GM23338 (cell line): ENCODE data around the gene SFXN1. TPM values are rescaled to one million over a fixed set of nuclear protein-coding genes. Genes with fewer than 3 reads are reported as not detected.

Source experiments
- ATAC-seq: fragments of 200-7000 bp; cut with Tn5 transposase; 3 replicates; pipeline ENCODE4 v1.9.1; 2020
- DNase-seq: peaks from one replicate; pipeline ENCODE4 v3.0.0-alpha.2; 2015; ENCODE audit warnings: low spot score
- H2AFZ ChIP-seq: fragments of 200-600 bp; sonication (generic); 2 replicates; pipeline ENCODE4 v1.8.0; 2016; ENCODE audit warnings: antibody characterized with exemption, mild to moderate bottlenecking, moderate library complexity
- H3F3A ChIP-seq: fragments of 200-600 bp; sonication (generic); replicated peaks from 2 replicates; pipeline ENCODE4 v1.8.0; 2017; ENCODE audit warnings: antibody characterized with exemption, mixed run types, low read depth
- H3K27ac ChIP-seq: fragments of 200-600 bp; sonication (generic); 2 replicates; pipeline ENCODE4 v1.6.1; 2016; ENCODE audit warnings: low read depth
- H3K27me3 ChIP-seq: fragments of 200-600 bp; sonication (generic); 2 replicates; pipeline ENCODE4 v1.8.0; 2016; ENCODE audit warnings: mild to moderate bottlenecking, mixed run types, moderate library complexity; ENCODE audit not compliant: insufficient read depth
- H3K36me3 ChIP-seq: fragments of 200-600 bp; sonication (generic); 2 replicates; pipeline ENCODE4 v1.8.0; 2016; ENCODE audit warnings: mild to moderate bottlenecking; ENCODE audit not compliant: insufficient read depth
- H3K4me1 ChIP-seq: fragments of 200-600 bp; sonication (generic); 2 replicates; pipeline ENCODE4 v1.8.0; 2016; ENCODE audit warnings: mild to moderate bottlenecking, moderate library complexity; ENCODE audit not compliant: insufficient read depth
- H3K4me2 ChIP-seq: fragments of 200-600 bp; sonication (generic); 2 replicates; pipeline ENCODE4 v1.7.1; 2017; ENCODE audit warnings: mixed run types
- H3K4me3 ChIP-seq: fragments of 200-600 bp; sonication (generic); 2 replicates; pipeline ENCODE4 v1.6.1; 2016; ENCODE audit warnings: mixed run types
- H3K79me2 ChIP-seq: fragments of 200-600 bp; sonication (generic); replicated peaks from 2 replicates; pipeline ENCODE4 v1.8.0; 2017; ENCODE audit warnings: mild to moderate bottlenecking; ENCODE audit not compliant: insufficient read depth
- H3K9me2 ChIP-seq: fragments of 200-600 bp; sonication (generic); 2 replicates; pipeline ENCODE4 v1.8.0; 2017; ENCODE audit not compliant: insufficient read depth
- H4K20me1 ChIP-seq: fragments of 200-600 bp; sonication (generic); replicated peaks from 2 replicates; pipeline ENCODE4 v1.8.0; 2017; ENCODE audit warnings: mild to moderate bottlenecking; ENCODE audit not compliant: insufficient read depth
- H3K27ac Mint-ChIP-seq: 2 replicates; pipeline ENCODE4 v1.8.0; 2020; ENCODE audit warnings: inconsistent platforms, mild to moderate bottlenecking, moderate library complexity, mixed read lengths
- H3K27me3 Mint-ChIP-seq: 3 replicates; pipeline ENCODE4 v1.8.0; 2022; ENCODE audit warnings: low read depth, mild to moderate bottlenecking, moderate library complexity, mixed read lengths, inconsistent platforms; ENCODE audit not compliant: insufficient read depth, poor library complexity
- H3K36me3 Mint-ChIP-seq: 3 replicates; pipeline ENCODE4 v1.8.0; 2021; ENCODE audit warnings: low read depth, mild to moderate bottlenecking, inconsistent platforms, moderate library complexity, mixed read lengths
- H3K4me1 Mint-ChIP-seq: 3 replicates; pipeline ENCODE4 v1.8.0; 2020; ENCODE audit warnings: mild to moderate bottlenecking, inconsistent platforms, mixed read lengths
- H3K4me3 Mint-ChIP-seq: 3 replicates; pipeline ENCODE4 v1.8.0; 2021; ENCODE audit warnings: moderate library complexity, mild to moderate bottlenecking, inconsistent platforms, mixed read lengths
- H3K9me3 Mint-ChIP-seq: 3 replicates; pipeline ENCODE4 v1.8.0; 2020; ENCODE audit warnings: moderate library complexity, mild to moderate bottlenecking, inconsistent platforms, mixed read lengths
- CREB1 ChIP-seq: fragments of 250-450 bp; sonication (Bioruptor Pico); IDR thresholded peaks from 2 replicates; pipeline ENCODE4 v1.5.0; 2020; ENCODE audit warnings: low read depth, mild to moderate bottlenecking, moderate library complexity
- EZH2 ChIP-seq: fragments of 200-600 bp; sonication (generic); IDR thresholded peaks from one replicate; pipeline ENCODE4 v1.8.0; 2017; ENCODE audit warnings: antibody characterized with exemption, mild to moderate bottlenecking, low read depth; ENCODE audit not compliant: unreplicated experiment
- EZH2phosphoT487 ChIP-seq: fragments of 200-600 bp; sonication (generic); IDR thresholded peaks from one replicate; pipeline ENCODE4 v1.8.1; 2018; ENCODE audit warnings: antibody characterized with exemption; ENCODE audit not compliant: unreplicated experiment
- JUNB ChIP-seq: IDR thresholded peaks from one replicate; pipeline ENCODE4 v1.6.1; 2016; ENCODE audit warnings: antibody characterized with exemption; ENCODE audit not compliant: unreplicated experiment
- NANOG ChIP-seq: IDR thresholded peaks from 2 replicates; pipeline ENCODE4 v1.6.1; 2016; ENCODE audit warnings: antibody characterized with exemption, borderline replicate concordance
- REST ChIP-seq: IDR thresholded peaks from one replicate; pipeline ENCODE4 v1.6.1; 2018; ENCODE audit warnings: antibody characterized with exemption; ENCODE audit not compliant: unreplicated experiment
- ZNF331 ChIP-seq: fragments of 250-450 bp; sonication (Bioruptor Pico); IDR thresholded peaks from 2 replicates; pipeline ENCODE4 v1.5.0; 2020; ENCODE audit warnings: low read depth, mild to moderate bottlenecking, moderate library complexity
- ZNF462 ChIP-seq: fragments of 250-450 bp; sonication (Bioruptor Pico); IDR thresholded peaks from 2 replicates; pipeline ENCODE4 v1.5.0; 2020; ENCODE audit warnings: mild to moderate bottlenecking, moderate library complexity
- polyA plus RNA-seq: library from polyadenylated mRNA; unstranded; fragments of >200 nt; fragmentation: Nextera tagmentation; extraction: Ambion mirVana; gene quantifications from 2 replicates; pipeline ENCODE4 v1.2.1, GENCODE V29; 2016
- total RNA-seq: library from RNA; depleted of rRNA; stranded (reverse); fragments of >200 nt; shearing (Covaris generic); gene quantifications from 2 replicates; pipeline ENCODE4 v1.2.3, GENCODE V29; 2014
- TF ChIP-seq, protein P1 (sequence below), 2 experiments: fragments of 200-600 bp in 1 of 2; sonication (generic) in 1 of 2; conservative IDR thresholded peaks; 2 replicates each; pipeline versions ENCODE4 v1.5.1 to v1.6.1; 2016 to 2017; ENCODE audit warnings: antibody characterized with exemption in 2 of 2, low read depth in 2 of 2, mild to moderate bottlenecking in 2 of 2, moderate library complexity in 1 of 2

SFXN1 gene
- total and polyA plus RNA-seq, 2 experiments from 2014 or later: 44.0 to 97.7 TPM

DNA sequence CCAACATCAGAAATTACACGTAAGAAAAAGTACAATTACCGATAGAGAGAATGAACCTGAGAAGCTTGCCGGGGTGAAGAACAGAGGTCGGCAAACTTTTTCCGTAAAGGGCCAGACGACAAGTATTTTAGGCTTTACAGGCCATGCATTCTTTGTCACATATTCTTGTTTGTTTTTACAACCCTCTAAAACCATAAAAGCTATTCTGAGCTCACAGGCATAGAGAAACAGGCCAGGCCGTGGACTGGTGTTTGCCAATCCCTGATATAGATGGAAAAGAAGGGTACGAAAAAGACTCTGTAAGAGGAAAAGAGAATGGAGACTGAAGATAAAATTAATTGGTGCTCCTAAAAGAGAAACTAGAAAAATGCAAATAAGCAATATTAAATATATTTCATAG is 15.4 kb downstream of the SFXN1 start (continued):
- no peak for TF ChIP-seq CREB1 (CRISPR knock-in tag)
- no peak for TF ChIP-seq NANOG
- TF ChIP-seq, protein P1, sequence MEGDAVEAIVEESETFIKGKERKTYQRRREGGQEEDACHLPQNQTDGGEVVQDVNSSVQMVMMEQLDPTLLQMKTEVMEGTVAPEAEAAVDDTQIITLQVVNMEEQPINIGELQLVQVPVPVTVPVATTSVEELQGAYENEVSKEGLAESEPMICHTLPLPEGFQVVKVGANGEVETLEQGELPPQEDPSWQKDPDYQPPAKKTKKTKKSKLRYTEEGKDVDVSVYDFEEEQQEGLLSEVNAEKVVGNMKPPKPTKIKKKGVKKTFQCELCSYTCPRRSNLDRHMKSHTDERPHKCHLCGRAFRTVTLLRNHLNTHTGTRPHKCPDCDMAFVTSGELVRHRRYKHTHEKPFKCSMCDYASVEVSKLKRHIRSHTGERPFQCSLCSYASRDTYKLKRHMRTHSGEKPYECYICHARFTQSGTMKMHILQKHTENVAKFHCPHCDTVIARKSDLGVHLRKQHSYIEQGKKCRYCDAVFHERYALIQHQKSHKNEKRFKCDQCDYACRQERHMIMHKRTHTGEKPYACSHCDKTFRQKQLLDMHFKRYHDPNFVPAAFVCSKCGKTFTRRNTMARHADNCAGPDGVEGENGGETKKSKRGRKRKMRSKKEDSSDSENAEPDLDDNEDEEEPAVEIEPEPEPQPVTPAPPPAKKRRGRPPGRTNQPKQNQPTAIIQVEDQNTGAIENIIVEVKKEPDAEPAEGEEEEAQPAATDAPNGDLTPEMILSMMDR (conservative IDR thresholded peaks at IDR 0.05; ENCODE audit: low read depth in 2 of 2): no peak

GRCh38 chr5:175494264-175495183 is 16.2 kb downstream of the SFXN1 start:
- Mint-ChIP-seq H3K9me3 (no peaks in the 10 kb centered on the region; the same call in 2 of the 3 replicates), H3K4me3 (no peak overlapping the region), H3K36me3 (peaks cover 53% of the 10 kb centered on the region), H3K4me1 (peaks cover 2% of the 10 kb centered on the region; the same call in 1 of the 3 replicates), H3K27ac (no peak overlapping the region), H3K27me3 (no peaks in the 10 kb centered on the region)
- peaks cover 41% of the 10 kb centered on the region for H3K36me3 ChIP-seq
- DNase-seq (no peak), ATAC-seq (no peak)
- no peak overlapping the region for H2AFZ ChIP-seq
- no peaks in the 10 kb centered on the region for H3K9me2 ChIP-seq
- no peak overlapping the region for H3K27ac ChIP-seq
- peaks cover 19% of the 10 kb centered on the region for H4K20me1 ChIP-seq
- peaks cover 33% of the 10 kb centered on the region for H3K79me2 ChIP-seq
- H3F3A ChIP-seq: no peaks in the 10 kb centered on the region
- H3K27me3 ChIP-seq: no peaks in the 10 kb centered on the region
- H3K4me1 ChIP-seq: no peaks in the 10 kb centered on the region
- H3K4me3 ChIP-seq: no peak overlapping the region
- no peak overlapping the region for H3K4me2 ChIP-seq
- no peak for TF ChIP-seq REST
- TF ChIP-seq, protein P1 (conservative IDR thresholded peaks at IDR 0.05; ENCODE audit: low read depth in 2 of 2): no peak
- TF ChIP-seq ZNF462 (CRISPR knock-in tag): no peak
- no peak for TF ChIP-seq ZNF331 (CRISPR knock-in tag)
- no peak for TF ChIP-seq EZH2
- no peak for TF ChIP-seq CREB1 (CRISPR knock-in tag)
- no peak for TF ChIP-seq EZH2phosphoT487
- no peak for TF ChIP-seq JUNB
